GM12864 (cell line): ENCODE data around the gene DUSP2.

Experiments used
- DNase-seq: peaks from one replicate; pipeline ENCODE4 v3.0.0-alpha.2; 2011; ENCODE audit warnings: low read depth
- H3K4me3 ChIP-seq: 2 replicates; pipeline ENCODE4 v1.5.1; 2011; ENCODE audit warnings: mild to moderate bottlenecking, low read depth, low read length, control low read depth
- TF ChIP-seq, protein P1 (sequence below): IDR thresholded peaks from 2 replicates; pipeline ENCODE4 v1.5.1; 2011; ENCODE audit warnings: low read depth, mild to moderate bottlenecking, moderate library complexity, low read length, control low read depth, inconsistent platforms; ENCODE audit errors: missing control alignments

The DUSP2 gene

DNA sequence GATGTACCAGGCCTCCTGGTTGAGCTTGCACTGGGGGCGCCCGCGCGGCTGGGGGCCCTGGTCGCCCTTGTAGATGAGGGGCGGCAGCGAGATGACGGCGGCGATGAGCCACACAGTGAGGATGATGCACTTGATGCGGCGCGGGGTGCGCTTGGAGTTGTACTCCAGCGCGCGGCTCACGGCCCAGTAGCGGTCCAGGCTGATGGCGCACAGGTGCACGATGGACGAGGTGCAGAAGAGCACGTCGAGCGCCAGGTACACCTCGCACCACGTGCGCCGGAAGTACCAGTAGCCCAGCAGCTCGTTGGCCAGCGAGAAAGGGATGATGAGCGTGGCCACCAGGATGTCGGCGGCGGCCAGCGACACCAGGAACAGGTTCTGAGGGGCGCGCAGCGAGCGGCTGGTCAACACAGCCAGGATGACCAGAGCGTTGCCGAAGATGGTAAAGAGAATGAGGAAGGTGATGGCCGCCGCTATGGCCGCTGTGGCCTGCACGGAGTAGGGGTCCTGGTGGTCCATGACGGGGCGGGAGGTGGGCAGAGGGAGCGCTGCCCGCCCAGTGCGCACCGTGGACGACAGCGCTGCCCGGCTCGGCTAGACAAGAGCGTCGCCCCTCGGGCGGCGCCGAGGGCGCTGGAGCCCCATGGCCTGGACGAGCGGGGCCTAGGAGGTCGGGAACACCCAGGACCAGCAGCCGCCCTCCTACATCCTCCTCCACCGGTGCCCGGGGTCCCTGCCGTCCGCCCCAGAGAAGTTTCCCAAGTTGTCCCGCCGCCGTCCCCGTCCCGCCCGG, 29.4 kb downstream of the DUSP2 start:
- DNase-seq = no peak
- H3K4me3 ChIP-seq = peak overlapping the region; percentile 55; the same call in 1 of the 2 replicates

DNA sequence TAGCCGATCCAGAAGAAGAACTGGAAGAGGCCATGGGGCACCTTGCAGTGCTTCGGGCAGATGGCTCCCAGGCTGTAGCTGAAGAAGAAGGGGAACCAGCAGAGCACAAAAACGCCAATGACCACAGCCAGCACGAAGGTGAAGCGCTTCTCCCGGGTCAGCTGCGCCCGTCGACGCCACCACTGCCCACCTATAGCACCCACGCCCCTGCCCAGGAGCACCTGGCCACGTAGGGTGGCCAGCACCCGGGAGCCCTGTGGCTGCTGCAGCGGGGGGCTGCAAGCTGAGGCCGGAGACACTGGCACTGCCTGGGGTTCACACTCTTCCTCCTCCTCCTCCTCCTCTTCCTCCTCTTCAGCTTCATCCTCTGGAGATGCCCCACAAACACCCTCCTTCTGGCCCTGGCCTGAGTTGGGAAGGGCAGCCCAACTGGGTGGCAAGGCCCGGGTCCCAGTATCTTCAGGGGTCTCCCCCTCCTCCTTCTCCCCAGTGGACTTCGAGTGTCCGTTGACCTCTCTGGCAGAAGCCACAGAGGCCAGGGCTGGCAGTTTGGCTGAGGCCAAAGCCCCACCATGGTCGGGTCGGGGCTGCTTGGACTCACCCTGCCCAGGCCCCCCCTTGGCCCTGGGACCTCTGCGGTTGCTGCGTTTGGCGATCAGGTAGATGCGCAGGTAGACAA, 30.2 kb downstream of the DUSP2 start:
- no peak for DNase-seq
- TF ChIP-seq, protein P1, sequence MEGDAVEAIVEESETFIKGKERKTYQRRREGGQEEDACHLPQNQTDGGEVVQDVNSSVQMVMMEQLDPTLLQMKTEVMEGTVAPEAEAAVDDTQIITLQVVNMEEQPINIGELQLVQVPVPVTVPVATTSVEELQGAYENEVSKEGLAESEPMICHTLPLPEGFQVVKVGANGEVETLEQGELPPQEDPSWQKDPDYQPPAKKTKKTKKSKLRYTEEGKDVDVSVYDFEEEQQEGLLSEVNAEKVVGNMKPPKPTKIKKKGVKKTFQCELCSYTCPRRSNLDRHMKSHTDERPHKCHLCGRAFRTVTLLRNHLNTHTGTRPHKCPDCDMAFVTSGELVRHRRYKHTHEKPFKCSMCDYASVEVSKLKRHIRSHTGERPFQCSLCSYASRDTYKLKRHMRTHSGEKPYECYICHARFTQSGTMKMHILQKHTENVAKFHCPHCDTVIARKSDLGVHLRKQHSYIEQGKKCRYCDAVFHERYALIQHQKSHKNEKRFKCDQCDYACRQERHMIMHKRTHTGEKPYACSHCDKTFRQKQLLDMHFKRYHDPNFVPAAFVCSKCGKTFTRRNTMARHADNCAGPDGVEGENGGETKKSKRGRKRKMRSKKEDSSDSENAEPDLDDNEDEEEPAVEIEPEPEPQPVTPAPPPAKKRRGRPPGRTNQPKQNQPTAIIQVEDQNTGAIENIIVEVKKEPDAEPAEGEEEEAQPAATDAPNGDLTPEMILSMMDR = no peak
- no peak overlapping the region for H3K4me3 ChIP-seq

More for the DNA sequence above, 29.4 kb downstream of the DUSP2 start:
- TF ChIP-seq, protein P1 = no peak

DNA sequence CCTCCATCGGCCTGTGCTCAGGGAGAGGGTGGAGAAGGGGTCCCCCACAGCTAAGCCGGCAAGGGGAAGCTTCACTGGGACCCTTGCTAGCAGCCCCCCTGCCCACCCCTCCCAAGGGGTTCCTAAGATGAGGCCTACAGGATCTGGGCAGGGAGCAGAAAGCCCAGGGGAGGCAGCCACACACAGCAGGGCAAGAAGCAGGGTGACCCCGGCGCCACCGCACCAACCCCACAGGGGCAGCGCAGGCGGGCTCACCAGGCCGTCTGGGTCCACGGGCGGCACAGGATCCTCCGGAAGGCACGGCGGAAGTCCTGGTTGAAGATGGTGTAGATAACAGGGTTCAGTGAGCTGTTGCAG, 30.7 kb downstream of the DUSP2 start:
- DNase-seq = no peak
- no peak overlapping the region for H3K4me3 ChIP-seq
- TF ChIP-seq, protein P1 = no peak

DNA sequence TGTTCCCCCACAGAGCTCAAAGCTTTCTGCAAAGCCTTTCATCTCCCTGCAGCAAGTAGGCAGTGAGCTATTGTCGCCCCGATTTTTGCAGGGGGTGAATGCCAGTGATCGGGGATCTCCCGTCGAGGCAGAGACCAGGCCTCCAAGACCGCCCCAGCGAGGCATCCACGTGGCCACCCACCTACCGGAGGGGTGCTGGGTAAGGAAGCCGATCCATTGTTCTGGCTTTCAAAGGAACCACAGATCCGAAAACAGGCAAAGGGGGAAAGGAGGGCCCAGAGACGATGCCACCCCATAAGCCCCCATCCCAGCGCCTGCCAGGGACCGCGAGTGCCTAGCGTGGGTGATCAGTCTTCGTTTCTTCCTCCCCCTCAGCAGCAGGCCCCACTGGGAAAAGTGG, 31.3 kb downstream of the DUSP2 start:
- H3K4me3 ChIP-seq = no peak overlapping the region
- TF ChIP-seq, protein P1 = no peak
- DNase-seq = no peak

DNA sequence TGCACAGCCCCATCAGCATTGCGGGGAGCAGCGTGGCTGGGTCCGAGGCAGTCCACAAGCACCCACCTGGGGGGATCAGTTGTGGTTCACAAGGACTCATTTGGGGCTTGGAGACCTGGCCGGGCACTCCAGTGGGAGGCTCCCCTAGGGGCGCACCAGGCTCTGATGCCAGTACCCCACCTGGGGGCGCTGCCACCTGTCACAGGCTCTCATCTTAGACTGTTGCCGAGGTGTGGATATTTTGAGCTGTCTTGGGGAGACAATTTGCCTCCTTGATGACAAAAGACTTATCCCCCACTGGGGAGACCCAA, 31.9 kb downstream of the DUSP2 start:
- TF ChIP-seq, protein P1 = peak; percentile 43
- no peak for DNase-seq

DNA sequence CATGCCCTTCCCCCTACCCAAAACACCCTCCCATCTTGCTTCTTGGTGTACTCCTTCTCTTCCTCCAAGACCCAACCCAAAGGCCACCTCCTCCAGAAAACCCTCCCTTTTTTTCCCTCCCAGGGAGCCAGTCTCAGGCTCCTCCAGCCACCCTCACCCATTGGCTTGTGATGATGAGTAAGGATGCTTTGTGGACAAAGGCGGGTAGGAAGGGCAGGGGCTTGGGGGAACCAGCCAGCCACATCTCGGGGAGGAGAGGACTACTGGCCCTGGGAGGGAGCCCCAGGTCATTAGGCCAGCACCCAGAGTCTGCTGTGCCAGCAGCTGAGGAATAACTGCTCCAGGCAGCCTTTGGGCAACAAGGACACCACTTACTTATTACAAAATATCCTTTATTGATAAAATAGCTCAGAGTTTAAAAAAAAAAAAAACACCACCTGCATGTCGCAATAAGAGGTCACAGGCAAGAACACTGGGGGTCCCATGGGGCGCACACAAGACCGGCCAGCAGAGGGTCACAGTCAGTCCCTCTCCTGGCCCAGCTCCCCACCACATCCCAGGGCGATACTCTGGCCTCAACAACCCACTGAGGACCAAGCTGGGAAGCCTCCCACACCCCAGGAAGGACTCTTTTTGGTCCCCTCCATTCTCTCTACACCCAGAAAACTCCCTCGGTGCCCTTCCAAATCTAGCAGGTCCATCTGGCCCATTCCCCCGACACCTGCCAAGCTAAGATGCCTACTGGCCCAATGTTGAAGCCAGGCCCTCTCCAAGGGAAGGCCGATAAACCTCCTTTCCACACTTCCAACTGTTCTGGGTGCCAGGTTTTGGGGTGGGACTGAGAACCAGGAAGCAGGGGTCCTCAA, 32.5 kb downstream of the DUSP2 start:
- TF ChIP-seq, protein P1 = no peak
- H3K4me3 ChIP-seq = no peak overlapping the region
- no peak for DNase-seq

More for the DNA sequence above, 31.9 kb downstream of the DUSP2 start:
- H3K4me3 ChIP-seq = no peak overlapping the region
